GM18873 (cell line): ENCODE data around the gene HIC2.
"Not testable (repeated sequence)": the region's sequence is repeated elsewhere in the genome, so short reads cannot be mapped to it uniquely, and the experiment has no call there.

ENCODE experiments used
- ATAC-seq: cut with Tn5 transposase; IDR thresholded peaks from one replicate; pipeline ENCODE4 v1.9.1; 2021; ENCODE audit warnings: mild to moderate bottlenecking, moderate library complexity, moderate number of reproducible peaks; ENCODE audit not compliant: unreplicated experiment, low FRiP score

Gene HIC2

GRCh38 chr22:21417227-21417746 is at the start of gene HIC2:
Gene HIC2, plus strand, starts transcription at chr22:21417371. Its CDS starts 25,461 bp downstream, at chr22:21442832.
- ATAC-seq = not testable (repeated sequence)

GRCh38 chr22:21368603-21369310 is 48.4 kb upstream of the HIC2 start:
- ATAC-seq = not testable (repeated sequence)

- ATAC-seq = not testable (repeated sequence)
Measured at GRCh38 chr22:21375880-21376279, 41.3 kb upstream of the HIC2 start.

- not testable (repeated sequence) for ATAC-seq
Measured at GRCh38 chr22:21383701-21384467, 33.3 kb upstream of the HIC2 start, which contains the start of gene RIMBP3B. Gene RIMBP3B, plus strand, starts transcription at chr22:21383751. Its CDS starts 108 bp downstream, at chr22:21383859.

- not testable (repeated sequence) for ATAC-seq
Measured at GRCh38 chr22:21384468-21385357, 32.5 kb upstream of the HIC2 start.

DNA sequence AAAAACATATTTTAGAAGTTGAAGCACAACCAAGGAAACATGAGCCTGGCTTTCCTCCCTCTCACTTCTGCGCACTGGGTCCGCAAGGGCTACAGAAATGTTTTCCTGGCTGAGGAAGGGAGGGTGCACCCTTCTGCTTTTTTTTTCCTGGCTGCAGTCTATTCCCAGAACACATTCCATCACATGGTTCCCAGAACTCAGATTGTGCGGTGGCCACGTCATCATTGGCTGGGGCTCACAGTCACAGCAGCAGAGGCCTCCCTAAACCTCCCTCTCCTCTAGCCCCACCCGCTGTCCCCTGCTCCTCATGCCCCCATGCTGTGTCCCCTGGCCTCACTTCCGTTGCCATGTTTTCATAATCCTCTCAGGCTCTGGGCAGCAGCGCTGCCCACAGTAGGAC is 27.7 kb upstream of the HIC2 start:
- not testable (repeated sequence) for ATAC-seq

DNA sequence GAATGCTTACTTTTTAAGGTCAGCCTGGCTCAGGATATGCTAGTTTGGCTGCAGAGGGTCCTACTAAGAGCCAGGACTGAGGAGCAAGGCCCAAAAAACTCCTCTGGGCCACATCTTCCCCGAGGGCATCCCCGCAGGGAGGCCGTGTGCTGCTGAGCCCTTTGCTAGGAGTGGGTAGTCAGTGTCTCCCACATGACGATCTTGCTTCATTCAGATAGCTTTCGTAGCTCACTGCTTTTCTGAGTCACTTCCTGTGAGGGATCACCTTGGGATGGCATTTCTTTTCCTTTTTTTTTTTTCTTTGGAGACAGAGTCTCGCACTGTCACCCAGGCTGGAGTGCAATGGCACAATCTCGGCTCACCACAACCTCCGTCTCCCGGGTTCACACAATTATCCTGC is 27.2 kb upstream of the HIC2 start:
- not testable (repeated sequence) for ATAC-seq

DNA sequence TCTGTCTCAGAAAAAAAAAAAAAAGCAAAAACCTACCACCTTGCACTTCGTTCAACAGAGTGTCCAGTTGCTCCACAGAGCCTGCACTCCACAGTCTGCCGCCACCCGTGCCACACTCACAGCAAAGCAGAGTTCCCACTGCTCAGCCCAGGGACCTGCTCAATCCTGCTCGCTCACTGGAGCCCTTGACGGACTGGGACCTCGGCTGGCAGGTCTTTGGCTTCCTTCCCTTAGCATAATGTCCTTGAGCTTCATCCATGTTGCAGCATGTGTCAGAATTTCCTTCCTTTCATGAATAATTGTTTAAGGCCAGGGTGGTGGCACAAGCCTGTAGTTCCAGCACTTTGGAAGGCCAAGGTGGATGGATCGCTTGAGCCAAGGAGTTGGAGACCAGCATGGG is 22.6 kb upstream of the HIC2 start:
- not testable (repeated sequence) for ATAC-seq

DNA sequence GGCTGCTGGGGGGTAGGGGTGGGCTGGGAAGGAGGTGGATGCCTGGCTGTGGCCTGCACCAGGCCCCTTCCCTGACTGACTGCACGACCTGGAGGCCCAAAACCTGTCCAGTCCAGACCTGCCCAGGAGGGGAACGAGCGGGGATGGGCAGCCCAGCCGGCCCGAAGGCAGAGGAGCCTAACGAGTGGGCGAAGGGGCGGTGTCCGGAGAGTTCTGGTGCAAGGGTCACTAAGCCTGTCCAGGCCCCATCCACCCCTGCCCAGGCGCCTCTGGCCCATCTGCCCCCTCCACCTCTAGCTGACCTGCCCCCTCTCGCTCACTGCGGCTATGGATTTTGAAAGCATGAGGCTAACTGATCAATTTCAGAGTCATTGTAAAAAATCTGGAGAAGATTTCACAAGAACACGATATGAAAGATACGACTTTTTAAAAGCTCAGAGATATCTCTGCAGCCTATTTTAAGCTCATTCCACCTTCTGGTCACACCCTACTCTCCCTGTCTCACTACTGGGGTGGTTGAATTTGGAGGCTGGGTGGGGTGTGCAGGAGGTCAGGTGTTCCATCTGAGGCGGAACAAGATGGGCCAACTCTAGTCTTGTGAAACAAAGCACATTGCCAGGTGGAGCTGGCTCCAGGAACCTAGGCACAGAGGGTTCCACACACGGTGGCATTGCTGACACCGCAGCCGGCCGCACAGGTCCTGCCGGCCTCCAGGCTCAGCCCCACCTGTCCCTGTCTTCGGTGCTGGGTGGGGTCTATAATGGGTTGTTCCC is 15.8 kb upstream of the HIC2 start:
- ATAC-seq = not testable (repeated sequence)

DNA sequence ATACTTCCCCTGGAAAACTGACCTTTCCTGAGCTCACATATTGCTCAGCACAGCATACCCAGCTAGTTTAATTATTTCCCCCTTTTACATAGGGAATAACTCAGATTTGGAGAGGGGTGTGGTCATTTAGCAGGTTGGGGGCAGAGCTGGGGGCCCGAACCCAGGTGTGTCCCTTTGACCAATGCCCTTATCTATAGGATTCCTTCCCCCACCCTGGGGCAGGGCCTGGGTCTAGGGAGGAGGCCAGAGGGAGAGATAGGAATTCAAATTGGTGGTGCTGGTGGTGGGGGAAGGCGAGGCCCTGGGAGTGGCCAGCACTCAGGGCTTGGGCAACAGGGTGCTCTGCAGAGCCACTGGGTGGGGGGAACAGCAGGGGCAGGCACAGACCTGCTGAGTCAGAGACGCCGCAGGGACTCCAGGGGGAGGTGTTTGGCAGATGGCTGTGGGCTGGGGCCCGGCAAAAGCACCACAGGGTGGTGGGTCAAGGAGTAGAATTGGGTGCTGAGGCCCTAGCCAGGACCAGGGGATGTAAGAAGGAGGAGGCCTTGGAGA is 14.3 kb upstream of the HIC2 start:
- ATAC-seq = not testable (repeated sequence)

DNA sequence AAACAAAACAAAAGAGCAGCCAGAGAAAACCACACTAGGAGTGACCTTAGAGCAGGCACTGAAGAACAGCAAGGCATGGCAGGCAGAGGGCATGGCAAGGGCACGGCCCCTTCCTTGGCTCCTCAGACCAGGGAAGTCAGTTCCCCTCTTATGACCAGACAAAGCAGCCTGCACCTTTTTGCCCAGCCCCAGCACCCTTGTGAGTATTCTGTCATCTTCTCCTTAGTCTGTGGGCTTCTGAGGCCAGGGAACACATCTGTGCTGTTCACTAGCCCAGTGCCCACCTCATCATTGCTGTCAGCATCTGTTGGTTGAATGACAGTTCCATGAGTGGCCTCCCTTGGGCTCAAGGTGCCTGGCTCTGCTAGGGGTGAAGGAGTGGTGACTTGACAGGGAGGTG is 10.0 kb upstream of the HIC2 start:
- ATAC-seq = not testable (repeated sequence)

DNA sequence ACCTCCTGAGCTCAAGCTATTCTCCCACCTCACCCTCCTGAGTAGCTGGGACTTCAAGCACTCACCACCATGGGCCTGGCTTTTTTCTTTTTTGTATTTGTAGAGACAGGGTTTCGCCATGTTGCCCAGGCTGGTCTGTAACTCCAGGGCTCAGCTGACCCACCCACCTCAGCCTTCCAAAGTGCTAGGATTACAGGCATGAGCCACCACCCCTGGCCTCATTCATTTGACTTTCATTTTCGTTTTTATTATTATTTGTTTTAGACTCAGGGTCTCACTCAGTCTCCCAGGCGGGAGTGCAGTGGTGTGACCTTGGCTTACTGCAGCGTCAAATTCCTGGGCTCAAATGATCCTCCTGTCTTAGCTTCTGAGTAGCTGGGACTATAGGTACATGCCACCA is 9.4 kb upstream of the HIC2 start:
- ATAC-seq = not testable (repeated sequence)

DNA sequence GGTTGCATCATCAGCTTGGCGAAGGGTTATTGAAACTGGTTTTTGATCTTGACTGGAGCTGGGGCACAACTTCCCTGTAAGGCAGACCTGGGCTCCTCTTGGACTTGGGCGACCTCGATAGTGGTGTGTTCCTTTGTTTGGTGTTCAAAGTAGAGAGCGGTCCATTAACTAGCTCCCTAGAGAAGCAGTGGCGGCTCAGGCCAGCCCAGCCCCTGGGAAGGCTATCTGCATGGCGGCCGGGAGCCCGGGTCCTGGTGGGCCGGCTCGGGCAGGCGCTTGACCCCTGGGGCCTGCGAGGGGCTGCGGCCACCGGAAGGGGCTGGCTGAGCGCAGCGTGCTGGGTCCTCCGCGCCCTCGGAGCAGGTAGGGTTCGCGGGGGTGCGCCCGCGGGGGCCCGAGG is 796 bp upstream of the HIC2 start:
- not testable (repeated sequence) for ATAC-seq

- not testable (repeated sequence) for ATAC-seq
Measured at GRCh38 chr22:21417853-21418252, 682 bp downstream of the HIC2 start.

DNA sequence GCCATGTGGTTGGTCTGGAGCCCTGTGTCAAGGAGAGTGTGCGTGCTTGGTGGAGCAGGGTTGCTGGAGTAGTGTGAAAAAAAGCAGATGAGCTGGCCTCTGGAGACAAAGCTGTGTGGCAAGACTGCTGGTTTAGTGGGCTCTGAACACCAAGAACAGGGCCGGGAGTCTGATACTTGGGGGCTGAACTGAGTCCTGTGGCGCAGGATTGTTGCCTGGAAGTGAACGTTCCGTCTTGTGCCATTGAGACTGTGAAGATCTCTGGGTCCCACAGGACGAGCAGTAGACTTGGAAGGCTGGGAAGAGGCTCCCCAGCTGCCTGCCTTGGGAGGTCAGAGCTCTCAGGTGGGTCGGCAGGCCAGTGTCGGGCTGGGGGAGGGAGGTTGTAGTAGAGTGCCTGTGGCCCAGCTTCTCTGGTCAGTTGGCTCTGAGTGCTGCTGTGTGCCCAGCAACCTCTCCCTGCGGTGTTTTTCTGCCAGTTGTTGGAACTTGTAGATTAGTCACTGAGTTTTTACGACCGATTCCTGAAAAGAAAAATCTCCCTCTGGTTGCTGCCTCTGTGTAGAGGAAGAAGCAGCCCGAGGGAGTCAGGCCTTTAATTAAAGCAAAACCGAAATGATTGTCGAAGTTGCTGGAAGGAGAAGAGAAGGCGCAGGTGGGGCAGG is 1.9 kb downstream of the HIC2 start:
- ATAC-seq = not testable (repeated sequence)

DNA sequence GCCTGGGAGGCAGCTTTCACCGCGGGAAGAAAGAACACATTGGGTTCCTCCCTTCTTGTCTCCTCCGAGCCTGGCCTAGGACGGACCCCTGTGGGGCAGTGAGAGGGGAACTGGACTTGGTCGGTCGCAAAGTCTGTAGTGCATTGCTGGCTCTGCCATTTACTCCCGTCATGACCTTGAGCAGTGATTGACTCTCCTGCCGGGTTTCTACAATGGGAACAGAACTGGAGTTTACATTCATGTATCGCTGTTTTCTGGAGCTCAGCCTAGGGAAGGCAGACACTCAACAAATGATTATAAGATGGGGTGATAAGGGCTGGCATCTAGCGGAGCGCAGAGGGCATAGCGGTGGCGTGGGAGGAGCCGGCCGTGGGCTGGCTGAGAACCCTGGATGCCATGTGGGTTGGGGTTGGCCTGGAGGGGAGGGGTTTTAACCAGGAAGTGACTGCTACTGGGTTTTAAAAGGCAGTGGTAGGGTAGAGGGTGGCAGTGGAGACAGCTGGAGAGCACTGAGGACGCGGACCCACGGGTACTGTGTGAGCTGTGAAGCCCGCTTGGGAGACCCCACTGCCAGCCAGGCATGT is 3.1 kb downstream of the HIC2 start:
- ATAC-seq = not testable (repeated sequence)

DNA sequence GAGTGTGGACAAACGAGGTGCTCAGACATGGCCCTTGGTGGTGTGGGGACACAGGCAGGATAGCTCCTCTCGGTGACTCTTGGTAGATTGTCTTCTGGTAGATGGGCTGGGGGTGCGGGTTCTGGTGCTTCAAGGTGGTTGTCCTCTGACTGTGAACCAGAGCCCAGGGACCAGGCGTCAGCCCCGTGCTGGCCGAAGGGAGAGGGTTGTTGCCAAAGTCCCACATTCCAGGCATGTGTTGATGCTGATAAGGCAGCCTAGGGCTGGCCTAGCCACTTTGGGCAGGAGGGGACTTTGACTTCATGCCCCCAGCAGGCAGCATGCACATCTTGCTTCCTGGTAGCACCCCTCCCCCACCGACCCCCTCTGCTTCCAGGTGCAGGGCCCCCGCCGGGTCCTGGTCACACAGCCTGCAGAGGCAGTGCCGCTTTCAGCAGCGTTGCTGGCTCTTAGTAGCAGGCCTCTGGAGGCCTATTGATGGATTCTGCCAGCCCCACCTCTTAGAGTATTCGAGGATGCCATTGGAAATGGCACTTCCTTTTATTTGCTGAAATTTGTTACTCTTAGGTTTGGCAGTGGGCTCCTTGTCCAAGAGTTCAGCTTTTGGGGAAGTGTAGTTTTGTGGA is 7.0 kb downstream of the HIC2 start:
- ATAC-seq = not testable (repeated sequence)
